ENCODE measurements around the gene ADGRE1.

- TF ChIP-seq CTCF (IDR thresholded peaks at IDR 0.05) (no peak), POLR2AphosphoS5 (IDR thresholded peaks at IDR 0.05) (no peak), POLR2A (IDR thresholded peaks at IDR 0.05; ENCODE audit: low read depth) (no peak)
These were observed 76.0 kb downstream of the ADGRE1 start for GRCh38 chr19:6963244-6963852.

All from esophagus muscularis mucosa (tissue), 3 donors.